Measurements from ENCODE around the gene PRRX2. TPM values are rescaled to one million over a fixed set of nuclear protein-coding genes. Genes with fewer than 3 reads are reported as not detected.

Gene PRRX2
- polyA plus RNA-seq, 1 donor (not counting 4 experiments of a cell fraction or from before 2014, with no cell fraction given), result not detected

GRCh38 chr9:129751841-129752801 is 86.7 kb downstream of the PRRX2 start:
- Histone ChIP-seq H3K27ac (ENCODE audit: control insufficient read depth, insufficient read depth, low read length) (peak overlapping the region; percentile 53), H3K4me1 (ENCODE audit: control insufficient read depth, extremely low read depth, insufficient read depth, low read length) (peaks cover 50% of the 10 kb centered on the region), H3K9me1 (ENCODE audit: control insufficient read depth, extremely low read depth, insufficient read depth, low read length) (no peaks in the 10 kb centered on the region), H3K4me2 (ENCODE audit: control insufficient read depth, extremely low read depth, insufficient read depth, low read depth, low read length) (peak overlapping the region; percentile 91), H3K9ac (ENCODE audit: control insufficient read depth, extremely low read depth, insufficient read depth, low read length) (peak overlapping the region; percentile 80), H3K4me3 (ENCODE audit: control insufficient read depth in 2 of 3, extremely low read depth in 1 of 3, insufficient read depth in 2 of 3, low read depth in 1 of 3, low read length in 3 of 3) (peak overlapping the region; percentile 49 to 78 (median 51)), H3K27me3 (ENCODE audit: control insufficient read depth, extremely low read depth, insufficient read depth, low read length) (no peaks in the 10 kb centered on the region), H4K20me1 (ENCODE audit: control insufficient read depth, extremely low read depth, insufficient read depth, low read length) (no peaks in the 10 kb centered on the region), H3K9me3 (ENCODE audit: control insufficient read depth, low read depth, low read length) (no peaks in the 10 kb centered on the region), H2AFZ (ENCODE audit: control insufficient read depth, low read length) (peak overlapping the region; percentile 26), H3K36me3 (ENCODE audit: control insufficient read depth in 2 of 2, extremely low read depth in 1 of 2, insufficient read depth in 2 of 2, low read length in 2 of 2) (peaks cover 0 to 3% of the 10 kb centered on the region in 2 experiments), H3K79me2 (ENCODE audit: control insufficient read depth, insufficient read depth, low read length) (no peaks in the 10 kb centered on the region)
- peak; percentile 94 for DNase-seq (ENCODE audit: low read depth, low spot score)
- peak; percentile 80 for FAIRE-seq
- no peak for TF ChIP-seq EZH2 (IDR thresholded peaks at IDR 0.05; ENCODE audit: low read length)
- no peak for TF ChIP-seq CTCF (optimal IDR thresholded peaks at IDR 0.05 in 1 of 3, IDR thresholded peaks at IDR 0.05 in 1 of 3, conservative IDR thresholded peaks at IDR 0.05 in 1 of 3; ENCODE audit: extremely low read depth in 1 of 3, insufficient read depth in 2 of 3, low read length in 3 of 3)
- dilution Hi-C loops (cut with MboI; ENCODE audit: extremely low pct_ligation_motif_present, low sequenced_read_pairs), result no loop called here

- Histone ChIP-seq H3K4me2 (ENCODE audit: control insufficient read depth, extremely low read depth, insufficient read depth, low read depth, low read length) (peak within 1 kb of the TSS; percentile 91), H3K9me1 (ENCODE audit: control insufficient read depth, extremely low read depth, insufficient read depth, low read length) (no peaks in the 10 kb centered on the region), H3K79me2 (ENCODE audit: control insufficient read depth, insufficient read depth, low read length) (no peaks in the 10 kb centered on the region), H4K20me1 (ENCODE audit: control insufficient read depth, extremely low read depth, insufficient read depth, low read length) (no peaks in the 10 kb centered on the region), H3K36me3 (ENCODE audit: control insufficient read depth in 2 of 2, extremely low read depth in 1 of 2, insufficient read depth in 2 of 2, low read length in 2 of 2) (peaks cover 0 to 3% of the 10 kb centered on the region in 2 experiments), H2AFZ (ENCODE audit: control insufficient read depth, low read length) (peak within 1 kb of the TSS; percentile 26), H3K27me3 (ENCODE audit: control insufficient read depth, extremely low read depth, insufficient read depth, low read length) (no peaks in the 10 kb centered on the region), H3K9me3 (ENCODE audit: control insufficient read depth, low read depth, low read length) (no peaks in the 10 kb centered on the region), H3K4me1 (ENCODE audit: control insufficient read depth, extremely low read depth, insufficient read depth, low read length) (peaks cover 47% of the 10 kb centered on the region), H3K4me3 (ENCODE audit: control insufficient read depth in 2 of 3, extremely low read depth in 1 of 3, insufficient read depth in 2 of 3, low read depth in 1 of 3, low read length in 3 of 3) (peak within 1 kb of the TSS; percentile 49 to 78 (median 51)), H3K9ac (ENCODE audit: control insufficient read depth, extremely low read depth, insufficient read depth, low read length) (peak within 1 kb of the TSS; percentile 80), H3K27ac (ENCODE audit: control insufficient read depth, insufficient read depth, low read length) (peak within 1 kb of the TSS; percentile 53)
- no peak for TF ChIP-seq CTCF (optimal IDR thresholded peaks at IDR 0.05 in 1 of 3, IDR thresholded peaks at IDR 0.05 in 1 of 3, conservative IDR thresholded peaks at IDR 0.05 in 1 of 3; ENCODE audit: extremely low read depth in 1 of 3, insufficient read depth in 2 of 3, low read length in 3 of 3)
- TF ChIP-seq EZH2 (IDR thresholded peaks at IDR 0.05; ENCODE audit: low read length), result no peak
- DNase-seq (ENCODE audit: low read depth, low spot score) (no peak), FAIRE-seq (no peak)
- dilution Hi-C loops (cut with MboI; ENCODE audit: extremely low pct_ligation_motif_present, low sequenced_read_pairs), result no loop called here
Observed at GRCh38 chr9:129752900-129753729, 87.7 kb downstream of the PRRX2 start, which contains the start of gene PTGES. PTGES (minus strand) TSS chr9:129753042; CDS start chr9:129753012, 30 bp downstream.
